GM21723 (cell line): ENCODE measurements around the gene TMEM183A.
"Not testable (repeated sequence)": the region's sequence is repeated elsewhere in the genome, so short reads cannot be mapped to it uniquely, and the experiment has no call there.

ENCODE experiments used
- ATAC-seq: cut with Tn5 transposase; IDR thresholded peaks from one replicate; pipeline ENCODE4 v1.9.1; 2021; ENCODE audit warnings: mild to moderate bottlenecking, moderate library complexity; ENCODE audit not compliant: unreplicated experiment

Gene TMEM183A

GRCh38 chr1:202987255-202987654 is 19.9 kb upstream of the TMEM183A start:
- no peak for ATAC-seq

DNA sequence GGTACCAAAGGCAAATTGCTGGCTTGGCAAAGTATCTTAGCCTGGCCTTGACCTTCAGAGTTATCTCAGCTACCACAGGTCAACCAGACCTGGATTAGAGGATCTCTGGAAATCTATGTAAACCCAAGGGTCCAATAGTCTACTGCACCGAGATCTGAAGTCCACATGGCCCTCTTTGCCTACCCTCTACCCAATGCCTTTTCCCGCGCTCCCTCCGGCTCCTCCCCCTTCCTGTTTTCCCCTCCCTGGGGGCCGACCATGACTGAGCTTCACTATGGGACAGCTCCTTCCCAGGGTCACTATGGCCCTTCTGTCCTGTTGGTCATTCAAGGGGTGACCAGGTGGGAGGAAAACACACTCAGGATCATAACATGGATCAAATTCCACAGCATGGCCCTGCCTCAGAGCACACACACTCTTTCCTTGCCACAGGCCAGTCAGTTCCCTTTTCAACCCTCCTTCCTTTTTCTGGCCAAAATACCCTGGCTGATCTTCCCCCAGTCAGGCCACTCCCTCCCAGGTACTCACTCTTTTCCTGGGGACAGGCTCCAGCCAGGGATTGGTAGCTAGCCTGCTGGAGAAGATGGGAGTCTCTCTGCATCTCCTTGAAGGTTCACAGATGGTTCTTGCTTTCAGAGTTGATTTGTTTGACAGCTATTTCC is 19.1 kb upstream of the TMEM183A start:
- no peak for ATAC-seq

DNA sequence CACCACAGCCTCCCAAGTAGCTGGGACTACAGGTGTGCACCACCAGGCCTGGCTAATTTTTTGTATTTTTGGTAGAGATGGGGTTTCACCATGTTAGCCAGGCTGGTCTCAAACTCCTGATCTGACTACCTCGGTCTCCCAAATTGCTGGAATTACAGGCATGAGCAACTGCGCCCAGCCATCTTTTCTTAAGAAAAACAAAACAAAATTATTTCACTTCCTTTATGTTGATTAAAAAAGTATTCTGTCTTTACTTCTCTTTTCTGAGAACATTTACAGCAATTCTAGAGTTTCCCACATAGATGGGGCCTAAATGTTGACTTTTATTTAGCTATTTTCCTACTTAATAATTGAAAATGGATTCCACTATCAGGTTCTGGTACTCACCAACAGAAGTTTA is 17.3 kb upstream of the TMEM183A start:
- ATAC-seq: no peak

- ATAC-seq: no peak
Measured at GRCh38 chr1:202991112-202991511, 16.1 kb upstream of the TMEM183A start.

DNA sequence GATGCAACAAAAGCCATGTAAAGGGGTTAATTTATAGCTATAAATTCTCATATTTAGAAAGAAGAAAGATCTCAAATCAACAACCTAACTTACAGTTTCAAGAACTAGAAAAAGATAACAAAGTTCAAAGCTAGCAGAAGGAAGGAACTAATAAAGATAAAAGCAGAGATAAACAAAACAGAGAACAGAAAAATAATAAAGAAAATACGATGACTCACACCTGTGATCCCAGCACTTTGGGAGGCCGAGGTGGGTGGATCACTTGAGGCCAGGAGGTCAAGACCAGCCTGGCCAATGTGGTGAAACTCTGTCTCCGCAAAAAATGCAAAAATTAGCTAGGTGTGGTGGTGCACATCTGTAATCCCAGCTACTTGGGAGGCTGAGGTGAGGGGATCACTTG is 12.4 kb upstream of the TMEM183A start:
- ATAC-seq: no peak

GRCh38 chr1:202998836-202999750 is 8.1 kb upstream of the TMEM183A start:
- ATAC-seq: no peak

DNA sequence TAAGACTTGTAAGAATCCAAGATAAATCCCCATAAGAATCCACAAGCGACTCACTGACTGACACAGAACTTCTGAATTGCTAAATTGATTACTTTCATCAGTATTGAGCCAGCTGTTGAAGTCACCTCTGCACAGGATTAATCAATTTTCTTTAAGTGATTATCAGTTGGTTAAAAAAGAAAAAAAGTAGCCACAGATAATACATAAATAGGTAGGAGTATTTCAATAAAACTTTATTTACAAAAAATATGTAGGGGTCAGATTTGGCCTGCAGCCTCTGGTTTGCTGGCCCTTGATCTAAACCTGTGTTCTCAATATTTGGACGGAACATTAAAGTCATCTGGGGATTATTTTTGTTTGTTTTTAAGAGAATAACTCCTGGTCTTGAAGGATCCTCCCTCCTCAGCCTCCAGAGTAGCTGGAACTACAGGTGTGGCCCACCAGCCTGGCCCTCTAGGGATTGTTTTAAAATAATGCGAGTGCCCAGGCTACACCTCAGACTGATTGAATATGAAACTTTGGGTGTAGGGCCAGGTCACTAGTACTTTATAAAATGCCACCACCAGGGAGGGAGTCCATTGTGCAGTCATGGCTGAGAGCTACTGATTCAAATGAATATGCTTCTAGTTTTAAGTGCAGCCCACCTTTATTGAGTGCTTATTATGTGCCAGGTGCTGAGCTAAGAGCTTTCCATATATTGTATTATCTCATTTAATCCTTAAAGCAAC is 6.8 kb upstream of the TMEM183A start:
- ATAC-seq: no peak

GRCh38 chr1:203001986-203002385 is 5.2 kb upstream of the TMEM183A start:
- no peak for ATAC-seq

GRCh38 chr1:203002951-203003350 is 4.2 kb upstream of the TMEM183A start:
- ATAC-seq: no peak

- ATAC-seq: not testable (repeated sequence)
Measured at GRCh38 chr1:203005395-203006142, 1.6 kb upstream of the TMEM183A start.

DNA sequence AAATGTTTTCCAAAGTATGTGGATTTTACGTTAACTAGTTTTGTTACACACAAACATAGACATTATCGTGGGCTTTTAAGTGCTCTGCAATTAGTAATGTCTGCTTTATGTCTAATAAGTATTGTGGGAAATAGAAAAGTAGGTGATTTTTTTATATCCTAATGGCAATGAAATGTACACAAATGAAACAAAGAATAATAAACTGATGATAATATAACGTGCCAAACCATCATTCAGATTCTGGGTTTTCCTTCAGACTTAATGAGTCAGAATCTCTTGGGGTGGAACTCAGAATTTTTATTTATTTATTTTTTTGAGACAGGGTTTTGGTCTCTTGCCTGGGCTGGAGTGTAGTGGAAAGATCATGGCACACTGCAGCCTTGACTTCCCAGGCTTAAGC is 2.0 kb downstream of the TMEM183A start:
- ATAC-seq: no peak

GRCh38 chr1:203011582-203011981 is 4.4 kb downstream of the TMEM183A start:
- ATAC-seq: no peak

- no peak for ATAC-seq
Measured at GRCh38 chr1:203017061-203017460, 9.9 kb downstream of the TMEM183A start.

DNA sequence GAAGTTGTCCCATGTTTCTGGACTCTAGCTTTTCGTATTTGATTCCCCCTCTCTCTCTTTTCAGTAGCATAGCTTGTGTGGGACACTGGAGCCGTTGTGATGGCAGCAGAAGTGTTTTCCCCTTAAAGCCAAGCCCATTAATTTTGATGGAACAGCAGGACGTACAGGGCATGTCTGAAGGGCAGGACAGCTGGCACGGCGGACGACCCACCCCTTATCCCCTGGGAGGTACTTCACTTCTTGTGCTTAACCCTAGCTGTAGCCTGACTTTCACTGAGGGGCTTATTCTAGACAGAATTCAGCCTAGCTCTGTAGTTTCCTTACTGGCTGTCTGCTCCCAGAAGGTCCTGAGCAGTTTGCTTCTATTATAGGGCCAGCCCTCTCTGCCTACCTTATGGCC is 10.5 kb downstream of the TMEM183A start:
- no peak for ATAC-seq

DNA sequence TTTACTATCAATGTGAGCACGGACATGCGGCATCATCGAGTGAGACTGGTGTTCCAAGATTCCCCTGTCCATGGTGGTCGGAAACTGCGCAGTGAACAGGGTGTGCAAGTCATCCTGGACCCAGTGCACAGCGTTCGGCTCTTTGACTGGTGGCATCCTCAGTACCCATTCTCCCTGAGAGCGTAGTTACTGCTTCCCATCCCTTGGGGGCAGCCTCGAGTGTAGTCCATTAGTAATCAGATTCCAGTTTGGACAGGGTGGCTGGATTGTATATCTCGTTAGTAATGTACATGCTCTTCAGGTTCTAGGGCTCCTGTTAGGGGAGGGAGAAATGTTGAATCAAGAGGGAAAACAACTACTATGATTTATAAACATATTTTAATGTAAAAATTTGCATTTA is 15.7 kb downstream of the TMEM183A start:
- ATAC-seq: not testable (repeated sequence)

DNA sequence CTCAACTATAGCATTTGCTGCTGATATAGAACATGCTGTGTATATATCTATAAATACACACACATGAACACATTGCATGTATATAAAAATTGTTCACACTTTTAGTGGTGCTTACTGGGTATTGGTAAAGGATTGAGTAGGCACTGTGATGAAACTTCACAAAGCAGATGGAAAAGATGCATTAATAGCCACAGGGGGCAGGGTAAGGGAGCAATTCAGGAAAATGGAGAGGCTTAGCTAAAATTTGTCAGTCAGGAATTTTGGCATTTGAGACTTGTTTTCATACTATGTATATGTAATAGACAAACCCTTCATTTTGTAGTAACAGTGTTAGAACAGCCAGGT is 18.5 kb downstream of the TMEM183A start:
- ATAC-seq: no peak

- peak; percentile 76 for ATAC-seq
Measured at GRCh38 chr1:203026031-203026665, 19.0 kb downstream of the TMEM183A start, which contains the start of gene PPFIA4. TSS of gene PPFIA4 (plus strand) at chr1:203026491. CDS start at chr1:203039009, 12,518 bp downstream.

DNA sequence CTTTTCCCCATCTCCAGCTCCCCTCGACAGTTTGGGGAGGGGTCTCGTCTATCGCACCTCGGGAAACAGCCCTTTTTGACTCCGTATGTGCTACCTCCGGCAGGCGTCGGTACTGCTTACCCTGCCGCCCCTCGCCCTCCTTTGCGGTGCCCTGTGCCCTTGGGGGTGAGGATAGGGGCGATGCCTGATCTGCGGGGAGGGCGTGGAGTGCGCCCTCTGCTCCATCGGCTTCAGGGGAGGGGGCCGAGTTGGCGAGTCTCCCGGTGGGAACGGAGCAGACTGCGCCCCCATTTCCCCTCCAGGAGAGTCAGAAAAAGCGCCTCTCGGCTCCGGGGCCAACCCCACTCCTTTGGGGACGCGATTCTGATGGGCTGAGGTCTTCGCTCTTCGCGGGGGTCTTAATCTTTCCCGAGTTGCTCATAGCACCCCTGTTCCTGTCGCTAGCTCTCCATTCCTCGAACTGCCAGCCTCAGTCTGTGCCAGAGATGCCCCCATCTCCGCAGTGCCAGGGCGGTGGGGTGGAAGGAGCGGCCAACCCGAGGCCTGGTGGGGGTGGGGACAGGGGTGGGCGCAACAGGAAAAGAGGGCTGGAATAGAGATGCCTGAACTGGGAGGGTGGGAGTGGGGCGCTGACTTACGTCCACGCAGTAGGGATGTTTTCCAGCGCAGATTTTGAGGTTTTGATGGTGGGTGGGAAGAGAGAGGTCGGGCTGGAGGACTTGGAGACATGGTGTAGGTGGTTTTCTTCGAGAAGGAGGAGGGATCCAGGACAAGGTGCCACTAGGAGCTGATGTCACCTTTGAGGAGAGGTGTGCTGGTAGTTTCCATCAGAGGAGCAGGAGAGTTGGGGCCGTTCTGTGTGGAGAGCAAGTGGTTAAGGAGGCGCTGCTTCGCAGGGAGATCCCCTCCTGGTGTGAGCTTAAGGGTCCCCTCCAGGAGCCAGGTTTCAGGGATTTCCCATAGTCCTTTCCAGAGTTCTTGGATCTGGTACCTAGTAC is 19.8 kb downstream of the TMEM183A start:
- ATAC-seq: peak; percentile 31
